GM19240 (cell line): ENCODE results near the gene GSTM1.
"Not testable (repeated sequence)": the region's sequence is repeated elsewhere in the genome, so short reads cannot be mapped to it uniquely, and the experiment has no call there.

Experiments
- DNase-seq: peaks from one replicate; pipeline ENCODE4 v3.0.0; 2011; ENCODE audit warnings: low spot score; ENCODE audit not compliant: insufficient read length

Gene GSTM1

DNA sequence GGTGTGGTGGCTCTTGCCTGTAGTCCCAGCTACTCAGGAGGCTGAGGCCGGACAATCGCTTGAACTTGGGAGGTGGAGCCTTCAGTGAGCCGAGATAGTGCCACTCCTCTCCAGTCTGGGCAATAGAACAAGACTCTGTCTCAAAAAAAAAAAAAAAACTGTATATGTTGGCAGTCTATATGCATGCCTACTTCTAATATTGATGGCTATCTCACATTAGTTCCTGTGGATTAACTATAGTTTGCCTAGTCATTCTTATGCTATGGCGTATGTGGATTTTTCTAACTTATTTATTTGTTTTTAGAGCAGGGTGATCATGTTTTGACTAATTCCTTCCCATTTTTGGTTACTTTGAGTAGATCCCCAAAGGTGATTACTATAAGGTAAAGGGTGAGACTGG is 9.4 kb downstream of the GSTM1 start:
- no peak for DNase-seq

DNA sequence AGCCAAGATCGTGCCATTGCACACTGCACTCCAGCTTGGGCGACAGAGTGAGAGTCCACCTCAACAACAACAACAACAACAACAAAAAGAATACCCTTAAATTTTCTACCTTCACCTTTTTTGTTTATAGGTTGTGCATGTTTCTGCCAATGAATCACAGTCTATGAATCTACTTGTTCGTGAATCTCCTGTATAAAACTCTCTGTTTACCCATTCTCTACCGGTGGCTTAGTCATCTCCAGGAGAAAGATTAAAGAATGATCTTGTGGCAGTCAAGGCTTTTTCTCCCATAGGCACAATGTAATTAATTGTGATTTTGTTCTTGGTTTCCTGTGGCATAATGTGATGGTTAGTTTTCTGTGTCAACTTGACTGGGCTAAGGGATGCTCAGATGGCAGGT is 10.2 kb downstream of the GSTM1 start:
- not testable (repeated sequence) for DNase-seq

DNA sequence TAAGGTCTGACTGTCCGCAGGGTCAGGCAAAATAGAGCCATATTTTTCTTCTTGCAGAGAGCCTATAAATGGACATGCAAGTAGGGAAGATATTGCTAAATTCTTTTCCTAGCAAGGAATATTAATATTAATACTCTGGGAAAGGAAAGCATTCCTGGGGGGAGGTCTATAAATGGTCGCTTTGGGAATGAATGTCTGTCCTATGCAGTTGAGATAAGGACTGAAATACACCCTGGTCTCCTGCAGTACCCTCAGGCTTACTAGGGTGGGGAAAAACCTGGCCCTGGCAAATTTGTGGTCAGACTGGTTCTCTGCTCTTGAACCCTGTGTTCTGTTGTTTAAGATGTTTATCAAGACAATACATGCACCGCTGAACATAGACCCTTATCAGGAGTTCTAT is 15.3 kb downstream of the GSTM1 start:
- not testable (repeated sequence) for DNase-seq

DNA sequence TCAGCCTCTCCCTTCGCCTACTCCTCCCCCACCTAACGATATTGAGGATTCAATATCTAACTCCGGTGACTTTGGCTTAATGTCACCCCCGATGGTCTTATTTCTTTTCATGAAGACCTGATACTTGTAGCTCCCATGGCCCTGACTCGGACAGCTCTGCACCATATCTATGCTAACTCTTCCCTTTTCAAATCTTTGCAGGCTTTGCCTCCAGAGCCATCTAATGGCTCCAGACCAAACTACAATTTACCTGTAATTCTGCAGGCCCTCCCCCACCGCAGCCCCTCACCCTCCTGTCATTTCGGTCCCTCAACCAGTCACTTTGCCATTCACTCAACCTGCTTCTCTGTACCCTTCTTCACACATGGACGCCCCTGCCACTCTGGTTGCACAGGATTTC is 16.6 kb downstream of the GSTM1 start:
- no peak for DNase-seq

DNA sequence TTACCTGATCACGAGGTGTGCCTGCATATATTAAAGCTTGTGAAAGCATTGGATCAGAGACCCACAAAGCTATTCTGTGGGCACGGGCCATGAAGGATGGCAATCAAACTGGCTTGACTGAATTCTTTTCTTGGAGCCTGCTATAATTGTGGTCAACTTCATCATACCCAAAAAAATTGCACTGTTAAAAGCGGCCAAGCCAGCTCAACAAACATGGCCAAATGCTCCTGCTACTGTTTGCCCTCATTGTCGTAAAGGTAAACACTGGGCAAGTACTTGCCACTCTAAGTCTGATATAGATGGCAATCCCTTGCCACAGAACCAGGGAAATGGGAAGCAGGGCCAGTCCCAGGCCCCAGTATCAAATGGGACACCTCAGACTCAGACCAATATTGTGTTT is 17.8 kb downstream of the GSTM1 start:
- no peak for DNase-seq

DNA sequence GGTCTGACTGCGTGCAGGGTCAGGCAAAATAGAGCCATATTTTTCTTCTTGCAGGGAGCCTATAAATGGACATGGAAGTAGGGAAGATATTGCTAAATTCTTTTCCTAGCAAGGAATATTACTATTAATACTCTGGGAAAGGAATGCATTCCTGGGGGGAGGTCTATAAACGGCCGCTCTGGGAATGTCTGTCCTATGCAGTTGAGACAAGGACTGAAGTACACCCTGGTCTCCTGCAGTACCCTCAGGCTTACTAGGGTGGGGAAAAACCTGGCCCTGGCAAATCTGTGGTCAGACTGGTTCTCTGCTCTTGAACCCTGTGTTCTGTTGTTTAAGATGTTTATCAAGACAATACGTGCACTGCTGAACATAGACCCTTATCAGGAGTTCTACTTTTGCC is 21.3 kb downstream of the GSTM1 start:
- DNase-seq: not testable (repeated sequence)

DNA sequence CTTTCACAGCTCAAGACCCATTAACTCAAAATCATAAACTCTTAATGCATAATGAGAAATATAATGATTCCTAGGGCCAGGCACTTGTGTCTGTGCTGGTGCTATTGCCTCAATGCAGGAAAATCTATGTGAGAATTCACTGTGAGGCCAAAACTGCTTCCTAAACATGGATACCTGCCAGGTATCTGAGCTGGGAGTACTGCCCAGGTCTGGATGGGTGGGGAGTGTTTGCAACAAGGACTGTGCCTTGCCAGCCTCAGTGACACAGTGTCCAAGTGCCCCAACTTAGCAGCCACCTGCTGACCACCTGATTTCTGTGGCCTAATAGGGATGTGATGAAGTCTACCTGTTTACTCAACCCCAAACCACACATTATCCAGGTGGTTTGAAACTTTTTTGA is 22.2 kb downstream of the GSTM1 start:
- DNase-seq: not testable (repeated sequence)

DNA sequence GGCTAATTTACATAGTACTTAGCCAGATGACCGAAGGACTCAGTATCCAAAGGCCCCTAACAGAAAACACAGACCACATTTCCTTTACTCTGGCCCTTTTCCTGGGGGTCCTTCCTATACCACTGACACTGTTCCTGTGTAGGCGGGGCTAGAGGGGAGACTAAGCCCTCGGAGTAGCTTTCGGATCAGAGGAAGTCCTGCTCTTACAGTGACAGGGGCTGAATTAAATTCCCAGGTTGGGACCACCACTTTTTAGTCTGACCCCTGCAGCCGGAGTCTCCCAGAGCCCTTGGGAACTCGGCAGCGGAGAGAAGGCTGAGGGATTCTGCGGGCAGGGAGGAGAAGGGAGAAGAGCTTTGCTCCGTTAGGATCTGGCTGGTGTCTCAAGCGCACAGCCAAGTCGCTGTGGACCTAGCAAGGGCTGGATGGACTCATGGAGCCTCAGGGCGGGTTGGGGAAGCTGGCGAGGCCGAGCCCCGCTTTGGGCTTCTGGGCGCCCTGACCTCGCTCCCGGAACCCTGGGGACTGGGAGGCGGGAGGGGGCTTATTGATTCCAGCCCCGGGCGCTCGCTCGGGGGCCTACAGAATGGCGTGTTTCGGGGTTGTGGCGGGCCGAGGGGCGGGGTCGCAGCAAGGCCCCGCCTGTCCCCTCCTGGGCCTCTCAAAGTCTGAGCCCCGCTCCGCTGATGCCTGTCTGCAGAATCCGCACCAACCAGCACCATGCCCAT is 24.1 kb downstream of the GSTM1 start, which contains the start of gene GSTM5:
Gene GSTM5 (plus strand): TSS at position 659 of the 728 bp plus-strand sequence. CDS start 62 bp downstream, at position 721.
- DNase-seq: not testable (repeated sequence)

DNA sequence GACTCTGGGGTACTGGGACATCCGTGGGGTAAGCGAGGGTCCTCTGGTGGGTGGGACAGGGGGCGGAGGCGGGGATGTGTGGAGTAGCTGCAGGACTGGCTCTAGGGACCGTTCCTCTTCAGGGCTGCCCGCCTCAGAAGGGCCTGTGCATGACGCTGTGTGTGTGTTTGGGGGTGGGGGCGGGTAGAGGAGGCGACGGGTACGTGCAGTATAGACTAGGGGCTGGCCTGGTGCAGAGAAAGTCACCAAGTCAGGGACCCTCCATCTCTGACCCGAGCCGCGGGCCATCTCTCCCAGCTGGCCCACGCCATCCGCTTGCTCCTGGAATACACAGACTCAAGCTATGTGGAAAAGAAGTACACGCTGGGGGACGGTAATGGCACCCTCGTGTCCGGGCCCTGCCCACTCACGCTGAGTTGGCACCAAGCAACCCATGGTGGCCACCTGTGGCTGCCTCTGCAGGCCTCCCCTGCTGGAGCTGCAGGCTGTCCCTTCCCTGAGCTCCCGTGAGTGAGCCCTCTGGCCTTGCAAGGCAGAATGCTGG is 24.8 kb downstream of the GSTM1 start:
- no peak for DNase-seq

DNA sequence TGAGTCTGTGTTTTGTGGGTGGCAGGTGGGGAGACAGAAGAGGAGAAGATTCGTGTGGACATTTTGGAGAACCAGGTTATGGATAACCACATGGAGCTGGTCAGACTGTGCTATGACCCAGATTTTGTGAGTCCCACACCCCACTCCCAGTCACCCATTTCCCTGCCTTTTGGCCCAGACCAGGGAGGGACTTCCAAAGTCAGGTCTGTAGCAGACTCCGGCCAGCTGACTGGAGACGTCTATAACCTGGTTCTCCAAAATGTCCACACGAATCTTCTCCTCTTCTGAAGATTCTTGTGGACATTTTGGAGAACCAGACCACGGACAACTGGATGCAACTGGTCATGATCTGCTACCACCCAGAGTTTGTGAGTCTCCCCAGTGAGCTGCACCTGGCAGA is 26.0 kb downstream of the GSTM1 start:
- no peak for DNase-seq

DNA sequence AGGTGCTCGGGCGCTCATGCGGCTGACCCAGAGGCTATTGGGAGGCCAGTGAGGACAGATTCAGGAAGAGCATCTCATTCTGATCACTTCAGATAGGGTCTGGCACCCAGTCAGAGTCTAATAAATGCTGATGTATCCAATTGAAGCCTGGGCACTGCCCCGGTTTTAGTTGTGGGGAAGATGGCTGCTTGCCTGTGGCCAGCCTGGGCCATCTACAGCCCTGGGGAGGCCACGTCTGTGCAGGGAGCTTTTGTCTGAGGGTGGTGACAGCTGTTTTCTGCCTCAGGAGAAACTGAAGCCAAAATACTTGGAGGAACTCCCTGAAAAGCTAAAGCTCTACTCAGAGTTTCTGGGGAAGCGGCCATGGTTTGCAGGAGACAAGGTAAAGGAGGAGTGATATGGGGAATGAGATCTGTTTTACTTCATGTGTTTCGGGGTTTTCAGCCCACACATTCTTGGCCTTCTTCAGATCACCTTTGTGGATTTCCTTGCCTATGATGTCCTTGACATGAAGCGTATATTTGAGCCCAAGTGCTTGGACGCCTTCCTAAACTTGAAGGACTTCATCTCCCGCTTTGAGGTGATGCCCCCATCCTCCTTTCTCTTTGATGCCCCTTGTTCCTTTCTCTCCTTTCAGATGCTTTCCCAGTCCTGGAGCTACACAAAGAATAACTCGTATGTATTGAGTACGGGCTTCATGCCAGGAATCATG is 27.2 kb downstream of the GSTM1 start:
- DNase-seq: no peak

DNA sequence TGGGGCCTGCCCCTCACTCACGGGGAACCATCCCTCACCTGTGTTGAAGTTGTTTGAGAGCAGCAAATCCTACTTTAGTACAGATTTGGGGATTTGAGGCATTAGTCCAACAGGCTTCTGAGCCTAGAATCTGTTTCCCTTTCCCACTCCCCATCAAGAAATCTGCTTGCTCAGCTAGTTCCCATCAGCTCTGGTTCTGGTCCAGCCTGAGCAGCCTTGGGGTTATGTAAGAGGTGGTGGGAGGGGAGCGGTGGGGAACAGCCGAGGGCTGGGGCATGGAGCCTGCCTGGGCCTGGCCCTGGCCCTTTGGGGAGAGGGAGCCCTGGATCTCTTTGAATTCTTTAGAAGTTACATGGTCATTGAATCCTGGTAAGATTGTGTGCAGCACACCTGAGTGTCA is 28.5 kb downstream of the GSTM1 start:
- DNase-seq: no peak

DNA sequence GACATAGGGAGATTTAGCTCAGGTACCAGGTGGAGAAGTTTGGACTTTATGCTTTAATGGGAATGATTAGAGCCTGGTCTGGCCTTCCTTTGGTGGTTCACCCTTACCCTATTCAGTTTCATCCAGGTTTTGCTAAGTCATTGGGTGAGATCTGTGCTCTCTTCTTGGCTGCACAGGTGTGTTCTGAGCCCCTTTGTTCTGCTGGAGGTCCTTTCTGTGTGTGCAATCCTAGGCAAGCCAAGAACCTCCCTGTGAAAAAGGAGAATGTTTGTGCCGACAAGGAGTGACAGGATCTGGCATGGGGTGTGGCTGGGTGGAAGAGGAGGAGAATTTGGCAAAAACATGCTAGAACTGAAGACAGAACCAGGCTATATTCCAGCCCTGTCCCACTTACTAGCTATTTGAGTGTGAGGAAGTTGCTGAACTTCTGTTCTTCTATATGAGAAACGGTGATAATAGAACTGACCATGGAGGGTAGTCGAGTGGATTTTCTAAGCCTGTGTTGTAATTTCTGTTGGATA is 29.0 kb downstream of the GSTM1 start:
- no peak for DNase-seq

DNA sequence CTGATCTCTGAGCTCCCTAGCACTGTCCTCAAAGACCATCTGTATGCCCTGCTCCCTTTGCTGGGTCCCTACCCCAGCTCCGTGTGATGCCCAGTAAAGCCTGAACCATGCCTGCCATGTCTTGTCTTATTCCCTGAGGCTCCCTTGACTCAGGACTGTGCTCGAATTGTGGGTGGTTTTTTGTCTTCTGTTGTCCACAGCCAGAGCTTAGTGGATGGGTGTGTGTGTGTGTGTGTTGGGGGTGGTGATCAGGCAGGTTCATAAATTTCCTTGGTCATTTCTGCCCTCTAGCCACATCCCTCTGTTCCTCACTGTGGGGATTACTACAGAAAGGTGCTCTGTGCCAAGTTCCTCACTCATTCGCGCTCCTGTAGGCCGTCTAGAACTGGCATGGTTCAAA is 30.1 kb downstream of the GSTM1 start:
- DNase-seq: no peak

DNA sequence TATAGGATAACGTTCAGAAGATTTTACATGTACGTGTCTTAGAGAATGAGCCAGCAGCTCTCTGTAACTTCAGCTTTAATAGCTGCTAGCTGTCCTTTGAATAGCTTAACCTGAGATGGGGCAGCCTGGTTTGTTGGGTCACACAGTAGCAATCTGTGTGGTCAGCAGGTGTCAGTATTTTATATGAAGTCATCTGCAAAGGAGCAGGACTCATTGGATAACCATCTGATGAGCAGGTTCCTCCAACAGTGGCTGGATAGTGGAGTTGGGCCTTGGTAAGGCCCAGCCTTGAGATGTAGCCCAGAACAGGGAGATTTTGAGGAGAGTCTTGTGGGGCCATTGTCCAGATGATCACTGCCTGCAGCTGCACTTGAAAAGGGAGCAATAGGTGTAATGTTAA is 30.9 kb downstream of the GSTM1 start:
- no peak for DNase-seq

DNA sequence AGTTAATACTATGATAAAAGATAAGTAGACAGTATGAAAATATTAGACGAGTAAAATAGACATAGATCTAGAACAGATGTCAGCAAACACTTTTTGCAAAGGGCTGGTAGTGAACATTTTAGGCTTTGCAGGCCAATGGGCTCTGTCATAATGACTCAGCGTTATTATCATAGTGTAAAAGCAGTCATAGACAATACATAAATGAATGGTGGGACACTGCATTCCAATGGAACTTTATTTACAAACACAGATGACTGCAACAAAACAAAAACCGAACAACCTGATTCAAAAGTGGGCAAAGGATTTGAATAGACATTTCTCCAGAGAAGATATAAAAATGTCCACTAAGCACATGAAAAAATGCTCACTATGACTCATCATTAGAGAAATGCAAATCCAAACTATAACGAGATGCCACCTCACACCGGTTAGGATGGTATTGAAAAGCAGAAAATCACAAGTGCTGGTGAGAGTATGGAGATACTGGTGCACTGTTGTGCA is 31.8 kb downstream of the GSTM1 start:
- DNase-seq: no peak

DNA sequence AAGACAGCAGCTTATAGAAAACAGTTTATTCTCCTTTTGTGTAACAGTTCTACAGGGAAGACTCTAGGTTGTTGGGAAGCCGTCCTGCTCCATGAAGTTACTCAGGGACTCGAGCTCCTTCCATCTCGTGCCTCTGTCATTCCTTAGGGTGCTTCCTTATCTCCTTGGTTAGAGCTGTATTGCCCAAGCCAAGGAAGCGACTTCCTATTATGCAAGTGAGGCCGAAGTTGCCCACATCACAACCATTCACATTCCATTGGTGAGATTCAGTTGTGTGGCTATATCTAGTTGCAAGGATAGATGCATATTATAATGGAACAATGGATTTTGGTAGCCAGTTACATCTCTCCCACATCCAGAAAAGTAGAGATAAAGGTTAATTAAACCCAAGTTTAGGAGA is 33.4 kb downstream of the GSTM1 start:
- no peak for DNase-seq

DNA sequence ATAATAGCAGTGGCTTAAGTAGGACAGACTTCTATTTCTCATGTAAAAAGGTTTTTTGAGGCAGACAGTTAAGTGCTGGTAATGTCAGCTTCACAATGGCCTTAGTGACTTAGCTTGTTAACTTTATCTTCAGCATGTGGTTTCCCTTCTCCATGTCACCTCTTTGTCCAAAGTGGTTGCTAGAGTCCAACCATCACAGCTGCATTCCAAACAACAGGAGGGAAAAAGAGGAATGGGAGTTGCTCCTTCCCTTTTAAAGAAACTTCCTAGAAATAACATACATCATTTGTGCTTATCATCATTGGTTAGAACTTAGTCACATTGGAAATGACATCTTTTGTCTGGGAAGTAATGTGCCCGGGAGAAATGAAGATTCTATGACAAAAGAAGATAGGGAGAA is 34.4 kb downstream of the GSTM1 start:
- no peak for DNase-seq

DNA sequence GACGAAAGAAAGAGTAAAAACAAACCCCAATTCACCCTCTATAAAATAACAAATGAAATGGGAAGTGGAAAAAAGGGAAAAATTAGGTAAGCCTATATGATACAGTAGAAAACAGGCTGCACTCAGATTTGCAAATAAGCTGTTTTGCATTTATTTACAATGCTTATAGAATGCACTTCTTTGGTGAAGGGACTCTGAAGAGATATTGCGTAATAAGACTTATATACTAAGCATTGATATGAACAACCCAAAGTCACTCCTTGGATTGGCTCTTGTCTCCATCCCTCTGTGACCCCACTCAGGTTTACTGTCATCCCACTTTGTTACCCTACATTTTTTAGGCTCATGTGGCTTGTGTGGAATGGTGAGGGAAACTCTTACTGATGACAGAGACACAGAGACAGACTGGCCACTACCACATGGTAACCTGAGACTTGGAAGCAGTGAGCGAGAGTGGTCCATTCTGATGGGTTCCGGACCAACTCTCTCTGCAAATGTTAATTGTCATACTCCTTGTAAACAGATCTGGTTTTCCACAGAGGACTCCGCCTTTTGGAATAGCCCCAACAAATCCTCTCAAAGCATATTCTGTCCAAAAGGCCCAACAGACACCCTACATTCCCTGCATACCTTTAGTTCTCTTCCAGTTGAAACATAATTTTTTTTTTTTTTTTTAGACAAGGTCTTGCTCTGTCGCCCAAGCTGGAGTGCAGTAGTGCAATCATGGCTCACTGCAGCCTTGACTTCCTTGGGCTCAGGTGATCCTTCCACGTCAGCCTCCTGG is 35.5 kb downstream of the GSTM1 start:
- DNase-seq: no peak

DNA sequence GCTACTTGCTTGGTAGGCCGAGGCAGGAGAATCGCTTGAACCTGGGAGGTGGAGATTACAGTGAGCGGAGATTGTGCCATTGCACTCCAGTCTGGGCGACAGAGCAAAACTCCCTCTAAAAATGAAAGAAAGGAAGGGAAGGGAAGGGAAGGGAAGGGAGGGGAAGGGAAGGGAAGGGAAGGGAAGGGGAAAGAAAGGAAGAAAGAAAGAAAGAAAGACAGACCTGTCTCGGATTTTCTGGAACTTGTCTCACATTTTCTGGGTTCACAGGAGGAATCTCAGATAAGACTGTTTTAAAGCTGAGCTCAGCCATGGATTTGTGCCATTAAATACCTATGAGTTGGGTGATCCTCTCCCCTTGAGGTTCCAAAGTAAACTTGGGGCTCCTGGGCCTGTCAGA is 37.3 kb downstream of the GSTM1 start:
- no peak for DNase-seq

DNA sequence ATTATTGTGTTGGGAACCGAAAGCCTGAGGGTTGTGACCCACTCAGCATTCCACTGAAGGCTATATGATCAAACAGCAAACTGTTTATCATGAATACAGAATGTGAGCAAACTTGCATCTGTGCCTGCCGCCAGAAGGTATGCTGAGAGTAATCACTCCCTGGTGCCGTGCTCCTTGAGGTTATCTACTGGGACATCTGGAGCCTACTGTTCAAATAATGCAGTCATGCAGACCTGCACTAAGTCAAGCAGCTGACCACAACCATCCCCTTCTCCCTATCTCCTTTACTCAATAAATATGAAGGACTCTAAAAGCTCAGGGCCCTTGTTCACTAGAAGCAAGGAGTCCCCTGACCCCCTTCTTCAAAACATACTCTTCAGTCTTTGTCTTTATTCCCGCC is 37.9 kb downstream of the GSTM1 start:
- no peak for DNase-seq

DNA sequence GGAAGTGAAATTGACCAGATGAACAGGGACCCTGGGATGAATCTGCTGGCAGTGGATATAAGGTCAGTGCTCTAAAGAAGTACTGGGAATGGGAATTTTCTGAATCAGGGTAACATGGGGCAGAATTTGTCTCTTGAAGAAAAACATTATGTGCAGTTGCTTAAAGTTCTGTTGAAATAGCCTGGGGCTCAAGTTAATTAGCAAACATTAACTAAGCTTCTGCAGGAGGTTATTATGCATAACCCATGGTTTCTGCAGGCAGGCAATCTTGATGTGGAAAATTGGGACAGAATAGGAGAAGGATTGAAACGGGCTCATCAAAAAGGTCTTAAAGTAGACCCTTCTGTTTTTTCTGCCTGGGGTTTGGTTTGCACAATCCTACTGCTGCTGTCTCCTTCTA is 38.4 kb downstream of the GSTM1 start:
- DNase-seq: no peak
